H1 (cell line): ENCODE measurements around the gene SLIT3.

Experiments used
- CHD2 ChIP-seq: IDR thresholded peaks from 2 replicates; pipeline ENCODE4 v1.6.1; 2012; ENCODE audit warnings: low read length, improper control_type of control experiment
- CREB1 ChIP-seq: IDR thresholded peaks from 2 replicates; pipeline ENCODE4 v1.6.1; 2012; ENCODE audit warnings: inconsistent platforms
- EZH2 ChIP-seq: fragments of 200-600 bp; sonication (generic); IDR thresholded peaks from 2 replicates; pipeline ENCODE4 v1.7.1; 2012; ENCODE audit warnings: low read depth, mild to moderate bottlenecking, moderate library complexity, low read length, inconsistent platforms; ENCODE audit not compliant: severe bottlenecking
- POLR2A ChIP-seq, 2 experiments: IDR thresholded peaks; 1 replicate in 1 of 2; 2 replicates in 1 of 2; pipeline ENCODE4 v1.6.1; 2011; ENCODE audit warnings: low read depth in 2 of 2, low read length in 2 of 2, mild to moderate bottlenecking in 2 of 2; ENCODE audit errors: control extremely low read depth in 1 of 2
- POLR2AphosphoS5 ChIP-seq: IDR thresholded peaks from 2 replicates; pipeline ENCODE4 v1.6.1; 2011; ENCODE audit warnings: low read depth, low read length
- RAD21 ChIP-seq, 2 experiments: IDR thresholded peaks in 1 of 2; conservative IDR thresholded peaks in 1 of 2; 2 replicates each; pipeline ENCODE4 v1.6.1; 2011; ENCODE audit warnings: low read depth in 2 of 2, low read length in 2 of 2, improper control_type of control experiment in 1 of 2, inconsistent platforms in 1 of 2, mild to moderate bottlenecking in 1 of 2, moderate library complexity in 1 of 2
- RFX5 ChIP-seq: IDR thresholded peaks from 2 replicates; pipeline ENCODE4 v1.6.1; 2011; ENCODE audit warnings: low read depth, low read length, improper control_type of control experiment, borderline replicate concordance
- SP1 ChIP-seq: IDR thresholded peaks from 2 replicates; pipeline ENCODE4 v1.6.1; 2011; ENCODE audit warnings: low read depth, low read length
- TAF1 ChIP-seq: IDR thresholded peaks from 2 replicates; pipeline ENCODE4 v1.6.1; 2011; ENCODE audit warnings: mild to moderate bottlenecking, low read depth, low read length
- TF ChIP-seq, protein P1 (sequence below), 3 experiments: IDR thresholded peaks; 1 replicate in 2 of 3; 2 replicates in 1 of 3; pipeline versions ENCODE4 v1.5.1 to v1.6.1; 2011; ENCODE audit warnings: low read length in 3 of 3, mild to moderate bottlenecking in 3 of 3, inconsistent platforms in 2 of 3, low read depth in 1 of 3, moderate library complexity in 1 of 3; ENCODE audit not compliant: insufficient read depth in 1 of 3; ENCODE audit errors: control extremely low read depth in 1 of 3

DNA sequence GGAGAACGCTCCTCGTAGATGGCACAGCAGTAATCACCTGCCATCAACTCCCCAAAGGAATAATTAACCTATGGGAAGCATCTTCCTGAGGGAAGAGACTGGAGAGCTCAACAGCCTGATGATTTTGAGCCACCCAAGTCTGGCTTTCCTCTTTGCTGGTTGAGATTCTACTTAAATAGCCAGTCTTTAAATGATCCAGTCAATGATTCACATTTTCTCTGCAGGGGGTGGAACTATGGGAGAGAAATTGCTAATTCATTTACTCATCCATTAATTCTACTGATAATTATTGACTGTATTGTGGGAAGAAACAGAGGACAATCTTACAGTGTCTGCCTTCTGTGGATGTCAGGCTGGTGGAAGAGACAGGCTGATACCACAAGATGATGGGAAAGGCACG is 366.8 kb downstream of the SLIT3 start:
- TF ChIP-seq TAF1 (no peak), POLR2A (IDR thresholded peaks at IDR 0.05; ENCODE audit: control extremely low read depth in 1 of 2, low read depth in 2 of 2, low read length in 2 of 2) (no peak), CHD2 (no peak), EZH2 (no peak), POLR2AphosphoS5 (no peak), CREB1 (no peak), RFX5 (no peak), SP1 (no peak), RAD21 (IDR thresholded peaks at IDR 0.05 in 1 of 2, conservative IDR thresholded peaks at IDR 0.05 in 1 of 2; ENCODE audit: low read depth in 2 of 2, low read length in 2 of 2) (no peak)
- TF ChIP-seq, protein P1, sequence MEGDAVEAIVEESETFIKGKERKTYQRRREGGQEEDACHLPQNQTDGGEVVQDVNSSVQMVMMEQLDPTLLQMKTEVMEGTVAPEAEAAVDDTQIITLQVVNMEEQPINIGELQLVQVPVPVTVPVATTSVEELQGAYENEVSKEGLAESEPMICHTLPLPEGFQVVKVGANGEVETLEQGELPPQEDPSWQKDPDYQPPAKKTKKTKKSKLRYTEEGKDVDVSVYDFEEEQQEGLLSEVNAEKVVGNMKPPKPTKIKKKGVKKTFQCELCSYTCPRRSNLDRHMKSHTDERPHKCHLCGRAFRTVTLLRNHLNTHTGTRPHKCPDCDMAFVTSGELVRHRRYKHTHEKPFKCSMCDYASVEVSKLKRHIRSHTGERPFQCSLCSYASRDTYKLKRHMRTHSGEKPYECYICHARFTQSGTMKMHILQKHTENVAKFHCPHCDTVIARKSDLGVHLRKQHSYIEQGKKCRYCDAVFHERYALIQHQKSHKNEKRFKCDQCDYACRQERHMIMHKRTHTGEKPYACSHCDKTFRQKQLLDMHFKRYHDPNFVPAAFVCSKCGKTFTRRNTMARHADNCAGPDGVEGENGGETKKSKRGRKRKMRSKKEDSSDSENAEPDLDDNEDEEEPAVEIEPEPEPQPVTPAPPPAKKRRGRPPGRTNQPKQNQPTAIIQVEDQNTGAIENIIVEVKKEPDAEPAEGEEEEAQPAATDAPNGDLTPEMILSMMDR (IDR thresholded peaks at IDR 0.05; ENCODE audit: control extremely low read depth in 1 of 3, insufficient read depth in 1 of 3, low read depth in 1 of 3, low read length in 3 of 3), result no peak
